CD4-positive, alpha-beta T cell treated with Interferon gamma for 1 hour (primary cell): ENCODE measurements around the gene POPDC3.
"Not testable (repeated sequence)": the region's sequence is repeated elsewhere in the genome, so short reads cannot be mapped to it uniquely, and the experiment has no call there.

ENCODE experiments used
- DNase-seq: peaks from one replicate; pipeline ENCODE4 v3.0.0-alpha.2; 2020

Gene POPDC3

DNA sequence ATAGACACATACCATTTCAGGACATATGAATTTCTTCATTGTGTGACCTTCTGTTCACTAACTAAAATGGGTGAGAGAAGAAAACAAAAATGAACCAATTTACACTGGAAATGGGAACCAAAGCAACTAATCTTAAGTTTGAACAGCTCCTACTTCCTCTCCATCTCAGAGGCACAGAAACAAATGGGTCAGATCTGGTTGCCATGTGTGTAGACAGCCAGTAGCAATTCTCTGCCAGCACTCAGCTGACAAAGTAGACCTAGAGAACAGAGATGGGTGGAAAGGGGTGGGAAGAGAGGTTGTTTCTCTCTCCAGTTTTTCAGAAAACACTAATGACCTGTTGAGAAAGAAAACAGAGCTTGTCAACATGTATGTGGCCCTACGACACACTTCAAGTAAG is 14.3 kb upstream of the POPDC3 start:
- no peak for DNase-seq

DNA sequence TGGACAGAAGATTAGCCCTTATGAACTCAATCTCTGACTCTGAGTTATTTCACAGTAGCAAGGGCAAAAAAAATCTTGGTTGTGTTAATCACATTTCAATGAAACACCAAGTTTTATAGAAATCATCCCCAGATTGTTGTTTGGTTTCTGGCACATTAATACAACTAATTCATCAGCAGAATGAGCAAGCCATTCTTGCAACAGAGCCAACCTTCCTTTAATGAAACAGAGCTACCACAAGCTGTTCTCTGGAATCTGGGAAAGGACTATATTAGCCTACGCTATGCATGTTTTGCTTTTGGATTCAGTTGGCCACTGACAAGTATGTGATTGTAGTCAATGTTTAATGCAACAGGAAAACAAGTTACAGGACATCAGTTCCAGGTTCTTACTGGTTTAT is 13.8 kb upstream of the POPDC3 start:
- no peak for DNase-seq

DNA sequence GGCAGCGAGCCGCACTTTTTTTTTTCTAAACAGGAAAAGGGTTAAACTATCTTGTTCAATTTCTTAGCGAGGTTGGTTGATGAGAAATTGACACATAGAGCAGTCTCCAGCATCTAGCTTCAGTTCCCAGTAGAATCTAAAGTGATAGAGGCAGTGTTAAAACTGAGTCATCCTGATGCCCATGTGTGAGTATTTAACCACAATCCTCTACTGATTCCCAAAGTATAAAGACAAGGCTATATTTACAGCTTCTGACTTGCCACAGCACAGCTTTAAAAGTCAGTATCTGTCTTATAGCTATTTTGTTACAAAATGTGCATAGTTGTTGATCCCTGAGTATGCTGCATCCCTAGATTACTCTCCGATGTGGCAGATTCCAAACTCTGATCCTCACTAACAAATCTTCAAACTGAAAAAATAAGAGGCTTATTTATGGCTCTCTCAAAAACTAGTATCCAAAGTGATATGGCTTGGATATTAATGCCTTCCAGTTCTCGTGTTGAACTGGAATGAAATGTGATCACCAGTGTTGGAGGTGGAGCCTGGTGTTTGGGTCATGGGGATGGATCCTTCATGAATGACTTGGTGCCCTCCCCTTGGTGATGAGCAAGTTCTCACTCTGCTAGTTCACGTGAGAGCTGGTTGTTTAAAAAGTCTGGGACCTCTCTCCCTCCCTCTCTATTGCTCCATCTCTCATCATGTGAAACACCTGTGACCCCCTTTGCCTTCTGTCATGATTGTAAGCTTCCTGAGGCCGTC is 13.1 kb upstream of the POPDC3 start:
- DNase-seq: no peak

DNA sequence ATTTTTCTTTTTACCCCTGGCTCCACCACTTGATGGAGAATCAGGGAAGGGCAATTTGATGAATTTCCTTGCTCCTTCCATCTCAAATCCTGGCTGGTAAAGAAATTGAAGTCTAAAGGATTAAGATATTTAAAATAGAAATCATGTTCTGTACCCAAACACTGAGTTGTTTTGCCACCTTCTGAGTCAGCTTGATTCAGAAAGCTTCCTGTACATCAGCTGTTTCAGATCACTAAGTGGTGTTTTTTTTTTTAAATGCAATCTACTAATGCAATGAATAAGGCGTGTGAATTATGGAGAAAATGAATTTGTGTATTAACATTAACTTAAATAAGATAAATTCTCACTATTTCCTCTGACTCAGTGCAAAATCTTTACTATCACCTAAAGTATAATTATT is 11.5 kb upstream of the POPDC3 start:
- DNase-seq: no peak

DNA sequence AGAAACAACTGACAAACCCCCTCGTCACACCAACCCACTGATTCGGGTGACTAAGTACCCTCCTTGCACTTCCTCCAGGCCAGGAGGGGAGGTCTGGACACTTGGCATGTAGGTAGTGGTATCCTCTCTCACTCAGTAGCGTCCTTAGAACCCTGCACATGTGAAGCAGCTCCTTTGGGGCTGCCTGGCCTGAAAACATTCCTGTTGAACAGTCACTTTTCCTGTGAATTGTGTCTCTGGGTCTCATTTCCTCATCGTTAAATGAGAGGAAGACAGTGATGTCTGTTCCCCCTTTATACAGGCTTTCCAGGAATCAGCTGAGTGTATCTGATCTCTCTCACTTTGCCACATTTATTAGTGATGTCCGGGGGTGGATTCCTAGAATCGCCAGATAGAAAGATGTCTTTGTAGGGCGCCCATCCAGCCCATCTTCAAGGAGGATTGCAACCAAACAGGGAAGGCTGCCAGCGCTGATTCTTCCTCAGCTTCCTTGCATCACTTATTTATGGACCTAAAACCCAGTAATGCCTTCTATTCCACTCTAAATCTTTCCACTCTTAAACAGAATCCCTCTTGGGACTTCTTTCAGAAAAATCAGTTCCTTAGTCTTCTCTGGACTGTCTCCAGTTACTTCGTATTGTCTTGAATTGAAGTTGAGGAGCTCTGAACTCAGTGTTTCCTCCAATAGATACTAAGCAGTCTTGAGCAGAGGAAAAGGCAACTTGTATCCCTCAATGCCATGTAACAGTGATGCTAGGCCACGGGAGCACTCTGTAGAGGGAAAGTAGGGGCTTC is 9.4 kb upstream of the POPDC3 start:
- no peak for DNase-seq

DNA sequence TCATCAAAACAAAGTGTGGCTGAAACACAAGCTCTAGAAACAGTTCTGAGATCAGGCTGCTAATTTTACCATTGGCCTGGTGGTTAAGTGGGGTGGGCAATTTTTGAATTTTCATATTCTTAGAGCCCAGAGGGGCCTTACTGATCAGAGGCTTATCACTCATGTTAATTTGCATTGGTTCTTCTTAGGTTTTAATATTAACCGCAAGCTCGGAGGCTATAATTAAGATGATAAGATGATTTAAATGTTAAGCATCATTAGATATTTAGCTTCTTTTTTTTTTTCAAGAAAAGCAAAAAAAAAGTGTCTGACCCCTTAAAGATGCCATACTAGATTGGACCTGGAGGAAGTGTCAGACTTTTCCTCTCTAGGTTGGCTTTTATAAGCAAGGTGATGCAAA is 8.4 kb upstream of the POPDC3 start:
- DNase-seq: no peak

DNA sequence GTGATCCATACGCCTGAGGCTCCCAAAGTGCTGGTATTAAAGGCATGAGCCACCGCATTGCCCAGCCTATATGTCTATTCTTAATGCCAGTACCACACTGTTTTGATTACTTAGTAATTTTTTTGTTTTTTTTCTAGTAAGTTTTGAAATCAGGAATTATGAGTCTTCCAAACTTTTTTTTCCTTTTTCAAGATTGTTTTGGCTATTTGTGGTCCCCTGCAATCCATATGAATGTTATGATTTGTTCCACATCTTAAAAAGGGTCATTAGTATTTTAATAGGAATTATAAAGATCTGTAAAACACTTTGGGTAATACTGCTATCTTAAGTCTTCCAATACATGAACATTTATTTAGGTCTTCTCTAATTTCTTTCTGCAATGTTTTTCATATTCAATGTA is 6.8 kb upstream of the POPDC3 start:
- no peak for DNase-seq

DNA sequence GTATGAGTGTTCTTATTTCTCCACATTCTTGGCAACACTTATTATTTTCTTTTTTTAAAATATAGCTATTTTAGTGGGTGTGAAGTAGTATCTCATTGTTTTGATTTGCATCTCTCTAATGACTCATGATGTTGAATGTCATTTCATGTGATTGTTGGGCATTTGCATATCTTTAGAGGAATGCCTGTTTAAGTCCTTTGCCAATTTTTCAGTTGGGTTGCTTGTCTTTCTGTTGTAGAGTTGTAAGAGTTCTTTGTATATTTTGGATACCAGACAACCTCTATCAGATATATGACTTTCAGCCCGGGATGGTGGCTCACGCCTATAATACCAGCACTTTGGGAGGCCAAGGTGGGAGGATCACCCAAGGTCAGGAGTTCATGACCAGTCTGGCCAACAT is 5.1 kb upstream of the POPDC3 start:
- no peak for DNase-seq

DNA sequence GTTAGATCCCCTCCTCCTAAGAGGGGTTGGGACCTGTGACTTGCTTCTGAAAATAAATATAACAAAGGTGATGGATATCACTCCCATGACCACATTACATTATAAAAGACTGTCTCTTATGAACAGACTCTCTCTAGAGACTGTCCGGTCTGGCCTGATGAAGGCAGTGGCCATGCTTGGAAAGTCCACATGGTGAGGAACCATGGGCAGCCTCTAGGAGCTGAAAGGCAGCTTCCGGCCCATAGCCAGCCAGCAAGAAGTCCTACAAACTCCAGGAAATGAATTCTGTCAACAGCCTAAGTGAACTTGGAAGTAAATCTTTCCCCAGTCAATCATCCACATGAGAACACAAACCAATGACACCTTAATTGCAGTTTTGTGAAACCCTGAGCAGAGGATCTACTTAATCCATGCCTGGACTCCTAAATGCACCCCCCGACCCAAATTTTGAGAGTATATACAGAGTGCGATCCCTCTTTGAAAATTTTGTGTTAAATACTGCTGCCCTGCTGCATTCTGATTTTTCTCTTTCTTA is 2.2 kb upstream of the POPDC3 start:
- no peak for DNase-seq

DNA sequence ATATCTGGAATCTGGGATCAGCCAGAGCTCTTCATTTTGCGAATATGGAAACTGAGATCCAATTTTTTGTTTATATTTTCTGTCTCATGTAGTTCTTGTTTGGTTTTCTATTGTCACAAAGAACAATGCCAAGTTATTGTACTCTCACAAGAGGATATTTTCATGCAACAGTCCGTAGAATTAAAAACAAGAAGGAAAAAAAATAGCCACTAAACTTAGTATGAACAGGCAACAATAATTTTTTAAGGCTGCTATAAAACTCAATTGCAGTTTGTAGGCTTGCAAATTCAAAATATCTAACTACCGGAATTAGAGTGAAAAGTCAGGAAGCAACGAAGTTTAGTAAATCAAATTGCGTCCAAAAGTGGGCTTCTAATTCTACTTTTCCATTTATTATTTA is 1.2 kb downstream of the POPDC3 start:
- DNase-seq: no peak

DNA sequence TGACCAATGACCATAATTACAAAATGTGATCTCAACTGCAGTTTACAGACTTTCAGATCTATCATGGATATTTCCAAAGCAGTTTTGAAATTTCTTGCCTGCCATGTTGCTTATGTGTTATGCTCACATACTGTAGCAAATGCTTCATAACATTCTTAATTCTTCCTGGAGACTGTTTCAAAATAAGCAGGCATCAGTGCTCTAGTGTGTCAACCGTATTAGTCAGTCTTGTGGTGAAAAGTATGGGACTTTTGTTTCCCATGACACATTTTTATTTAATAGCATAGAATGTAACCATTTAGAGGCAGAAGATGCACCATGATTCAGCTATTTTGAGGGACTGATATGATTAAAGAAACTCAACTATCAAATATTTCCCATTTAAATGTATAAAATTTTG is 1.7 kb downstream of the POPDC3 start:
- no peak for DNase-seq

DNA sequence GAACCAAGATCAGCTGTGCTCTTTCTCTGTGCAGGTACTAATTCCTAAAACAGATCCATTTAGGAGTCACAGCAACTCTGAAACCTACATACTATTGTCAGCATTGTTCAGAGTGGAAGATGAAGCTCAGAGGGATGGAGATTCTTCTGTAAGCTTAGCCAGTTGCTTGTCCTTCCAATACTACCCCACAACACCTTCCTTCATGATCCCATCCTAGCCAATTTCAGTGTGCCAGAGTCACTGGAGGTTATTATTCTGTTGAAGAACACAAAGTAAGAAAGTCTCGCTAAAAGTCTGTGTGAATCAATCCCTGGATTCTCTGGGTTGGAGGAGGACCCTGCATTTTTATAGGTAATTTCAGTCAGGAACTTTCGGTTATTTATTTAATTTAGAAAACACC is 2.3 kb downstream of the POPDC3 start:
- no peak for DNase-seq

DNA sequence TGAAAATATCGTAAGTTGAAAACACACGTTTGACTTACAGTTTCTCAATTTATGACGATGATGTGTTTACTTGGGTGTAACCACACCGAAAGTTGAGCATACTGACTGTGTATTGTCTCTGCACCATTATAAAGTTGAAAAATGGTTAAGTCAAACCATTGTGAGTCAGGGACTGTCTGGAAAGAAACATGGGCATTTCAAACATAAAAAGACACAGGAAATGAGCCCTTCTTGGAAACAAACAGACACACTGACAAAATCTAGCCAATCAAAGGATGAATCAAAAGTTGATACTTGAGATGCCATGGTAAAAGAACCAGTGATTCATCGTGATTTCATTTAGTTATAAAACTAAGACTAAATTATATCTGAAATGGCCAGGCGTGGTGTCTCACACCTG is 5.3 kb downstream of the POPDC3 start:
- DNase-seq: no peak

DNA sequence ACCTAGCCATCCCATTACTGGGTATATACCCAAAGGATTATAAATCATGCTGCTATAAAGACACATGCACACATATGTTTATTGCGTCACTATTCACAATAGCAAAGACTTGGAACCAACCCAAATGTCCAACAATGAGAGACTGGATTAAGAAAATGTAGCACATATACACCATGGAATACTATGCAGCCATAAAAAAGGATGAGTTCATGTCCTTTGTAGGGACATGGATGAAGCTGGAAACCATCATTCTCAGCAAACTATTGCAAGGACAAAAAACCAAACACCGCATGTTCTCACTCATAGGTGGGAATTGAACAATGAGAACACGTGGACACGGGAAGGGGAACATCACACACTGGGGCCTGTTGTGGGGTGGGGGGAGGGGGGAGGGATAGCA is 7.3 kb downstream of the POPDC3 start:
- not testable (repeated sequence) for DNase-seq

DNA sequence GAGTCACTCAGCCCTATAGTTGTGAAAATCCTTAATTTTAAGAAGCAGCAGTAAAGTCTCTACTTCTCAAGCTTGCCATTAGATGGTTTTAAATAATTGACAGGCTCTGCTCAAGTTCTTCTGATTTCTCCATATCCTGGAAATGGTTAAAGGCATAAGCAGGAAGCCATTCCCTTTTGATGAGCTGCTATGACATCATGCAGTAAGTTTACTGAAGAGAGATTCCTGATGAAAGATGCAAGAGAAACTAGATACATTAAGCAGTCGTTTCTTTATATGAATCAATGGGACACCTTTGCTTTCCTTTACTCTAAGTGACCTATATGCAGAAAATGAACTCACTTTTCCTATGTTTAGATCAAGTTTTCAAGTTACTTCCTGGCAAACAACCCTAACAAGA is 9.8 kb downstream of the POPDC3 start:
- DNase-seq: no peak

DNA sequence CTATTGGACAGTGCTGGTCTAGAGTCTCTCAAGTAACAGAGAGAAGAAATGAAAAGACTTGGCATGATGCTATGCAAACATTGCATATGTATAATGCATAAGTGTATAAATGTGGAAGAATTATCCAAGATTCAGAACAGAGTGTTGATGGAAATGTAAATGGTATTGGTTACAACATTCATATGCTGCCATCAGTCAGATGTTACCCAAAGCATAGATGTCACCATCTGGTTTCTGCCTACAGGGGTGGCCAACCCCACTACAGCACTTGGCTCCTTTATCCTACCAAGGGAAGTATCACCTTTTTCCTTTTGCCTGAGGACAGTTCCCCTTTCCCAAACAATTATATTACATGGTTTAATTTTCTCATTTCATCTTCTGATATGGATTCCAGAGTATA is 11.9 kb downstream of the POPDC3 start:
- DNase-seq: no peak

DNA sequence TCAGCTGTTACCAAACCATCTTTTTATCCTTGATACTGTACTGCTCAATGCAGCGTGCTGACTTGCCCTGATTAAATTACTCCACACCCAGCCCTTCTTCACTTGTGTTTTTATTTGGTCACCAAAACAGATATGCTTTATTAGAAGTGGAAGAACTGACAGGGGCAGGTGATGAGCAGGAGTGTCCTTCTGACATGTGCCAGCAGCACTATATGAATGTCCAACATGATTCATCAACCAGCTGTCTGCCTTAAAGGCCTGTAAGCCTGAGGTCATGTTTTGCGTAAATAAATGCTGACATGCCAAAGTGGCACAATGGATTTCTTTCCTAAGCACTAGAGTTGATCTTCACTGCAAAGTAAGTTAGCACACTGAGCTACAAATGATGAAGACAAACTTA is 15.4 kb downstream of the POPDC3 start:
- DNase-seq: no peak

DNA sequence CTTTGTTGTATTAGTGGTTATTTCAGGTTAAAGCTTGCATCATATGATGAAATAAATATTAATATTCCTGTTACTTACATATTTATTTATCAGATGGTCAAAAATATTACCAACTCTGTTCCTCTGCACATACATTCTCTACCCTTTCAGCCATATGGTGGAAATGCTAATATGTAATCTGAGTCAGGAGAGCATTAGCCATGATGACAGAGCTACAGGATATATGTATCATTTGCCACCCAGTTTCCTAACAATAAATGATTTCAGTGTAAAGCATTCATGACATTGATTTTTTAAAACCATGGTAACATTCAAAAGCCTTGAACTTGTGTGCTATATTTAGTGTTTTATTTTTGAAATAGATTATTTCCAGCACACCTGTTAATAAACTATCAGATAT is 16.6 kb downstream of the POPDC3 start:
- no peak for DNase-seq

DNA sequence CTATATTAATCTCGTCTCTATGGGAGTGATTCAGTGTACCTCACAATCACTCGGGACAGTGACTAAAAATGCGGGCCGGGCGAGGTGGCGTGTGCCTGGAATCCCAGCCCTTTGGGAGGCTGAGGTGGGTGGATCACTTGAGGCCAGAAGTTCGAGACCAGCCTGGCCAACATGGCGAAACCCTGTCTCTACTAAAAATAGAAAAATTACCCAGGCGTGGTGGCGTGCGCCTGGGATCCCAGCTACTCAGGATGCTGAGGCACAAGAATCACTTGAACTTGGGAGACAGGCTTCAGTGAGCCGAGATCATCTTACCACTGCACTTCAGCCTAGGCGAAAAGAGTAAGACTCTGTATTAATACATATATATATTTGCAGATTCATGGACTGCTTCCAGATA is 17.4 kb downstream of the POPDC3 start:
- DNase-seq: no peak

DNA sequence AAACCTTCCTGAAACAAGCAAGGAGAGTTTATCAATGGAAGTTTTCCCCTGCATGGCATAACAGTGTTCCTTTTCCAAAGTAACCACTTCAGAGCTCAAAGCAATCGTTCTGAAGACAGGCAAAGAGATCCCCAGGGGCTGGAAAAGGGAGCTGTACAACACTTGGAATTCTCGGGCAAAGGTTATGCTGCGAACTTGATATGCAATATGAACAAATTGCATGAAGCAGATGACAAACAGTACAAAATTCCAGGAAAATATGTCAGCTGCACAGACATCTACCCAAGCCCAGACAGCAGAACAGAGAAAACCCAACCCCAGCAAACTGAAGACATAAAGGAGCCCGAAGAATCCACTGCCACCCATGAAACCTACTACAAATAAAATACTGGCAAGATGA is 18.4 kb downstream of the POPDC3 start:
- DNase-seq: no peak

DNA sequence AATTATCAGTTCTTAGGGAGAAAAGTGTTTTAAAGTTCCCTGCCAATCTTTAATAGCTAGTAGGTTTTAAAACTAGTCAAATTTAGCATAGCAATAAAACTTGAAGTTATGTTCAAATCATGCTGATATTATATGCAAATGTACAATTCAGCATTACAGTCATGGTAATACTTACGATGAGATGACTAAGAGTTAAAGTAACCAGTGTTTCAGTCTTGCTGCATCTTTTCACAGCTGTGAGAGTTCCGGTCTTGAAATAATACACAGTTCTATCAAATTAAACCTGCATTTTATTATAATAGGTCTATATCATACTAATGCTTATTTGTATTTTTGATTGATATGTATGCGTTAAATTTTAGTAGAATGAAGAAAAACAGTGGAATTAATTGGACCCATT is 26.1 kb downstream of the POPDC3 start:
- DNase-seq: no peak

DNA sequence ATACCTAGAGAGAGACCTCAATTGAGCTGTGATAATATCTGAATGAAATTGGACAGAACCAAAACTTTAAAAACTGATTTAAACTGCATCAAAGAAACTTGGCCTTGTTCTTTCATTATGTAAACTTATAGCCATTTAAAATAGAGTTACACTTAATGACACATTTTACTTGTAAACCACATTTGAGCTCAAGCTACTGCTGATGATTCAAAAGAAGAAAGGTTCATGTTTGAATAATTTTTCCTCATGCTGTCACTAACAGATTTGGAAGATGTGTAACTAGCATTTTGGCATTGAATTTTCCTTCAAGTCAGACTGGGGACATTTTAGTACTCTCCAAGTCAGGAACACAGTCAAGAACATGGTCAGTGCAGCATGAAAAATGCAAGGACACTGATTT is 26.9 kb downstream of the POPDC3 start:
- DNase-seq: no peak

DNA sequence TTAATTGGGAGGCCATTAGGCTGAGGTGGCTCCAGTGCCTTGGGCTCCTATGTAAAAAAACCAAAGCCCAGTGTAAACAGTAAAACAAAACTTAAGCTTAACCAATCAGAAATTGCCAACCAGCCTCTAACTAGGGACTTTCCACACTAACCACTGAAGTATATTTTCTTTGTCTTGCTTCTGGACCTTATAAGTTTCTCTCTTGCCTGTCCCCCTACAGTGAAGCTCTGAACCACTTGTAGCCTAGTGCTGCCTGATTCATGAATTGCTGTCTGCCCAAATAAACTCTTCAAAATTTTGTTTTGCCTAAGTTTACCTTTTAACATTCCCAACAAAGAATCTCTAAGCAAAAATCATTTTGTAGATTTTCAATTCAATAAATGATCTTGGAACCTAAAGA is 28.2 kb downstream of the POPDC3 start:
- DNase-seq: no peak

DNA sequence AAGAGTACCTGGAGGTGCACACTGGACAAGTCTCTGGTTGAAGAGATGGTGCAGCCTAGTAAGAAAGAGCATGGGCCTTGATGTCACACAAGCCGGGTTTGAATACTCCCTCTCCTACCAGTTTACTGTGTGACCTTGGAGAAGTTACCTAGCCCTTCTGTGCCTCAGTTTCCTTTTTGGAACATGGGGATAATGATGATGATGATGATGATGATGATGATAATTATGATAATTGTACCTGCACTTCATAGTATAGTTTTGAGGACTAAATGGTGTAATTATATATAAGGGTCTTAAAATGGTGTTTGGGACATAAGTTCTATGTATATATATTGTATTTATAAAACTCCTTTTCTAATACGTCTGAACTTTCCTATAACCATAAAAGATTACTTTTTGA is 41.7 kb downstream of the POPDC3 start:
- no peak for DNase-seq

DNA sequence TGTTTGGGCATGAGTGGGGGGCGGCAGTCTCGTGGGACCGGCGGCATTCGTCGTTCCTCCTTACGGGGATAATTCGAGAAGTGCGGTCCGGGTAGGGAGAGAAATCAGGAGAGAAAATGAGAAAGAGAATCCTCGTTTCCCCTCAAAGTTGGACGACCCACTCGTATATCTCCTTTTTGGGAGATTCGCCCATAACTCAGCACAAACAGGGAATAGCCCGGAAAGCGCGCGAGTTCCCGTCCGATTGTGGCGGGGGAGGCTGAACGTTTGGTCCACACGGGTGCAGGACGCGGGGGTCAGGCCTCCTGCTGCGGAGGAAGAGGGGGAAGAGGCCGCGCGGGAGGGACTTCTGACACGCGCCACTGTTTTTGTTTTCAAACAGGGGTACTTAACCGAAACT is 42.4 kb downstream of the POPDC3 start:
- DNase-seq: no peak
